Measurements from ENCODE around the gene TUBA1C.
"Not testable (repeated sequence)": the region's sequence is repeated elsewhere in the genome, so short reads cannot be mapped to it uniquely, and the experiment has no call there.

Gene TUBA1C

GRCh38 chr12:49304161-49304560 lies 39.3 kb downstream of the TUBA1C start:
- no peaks in the 10 kb centered on the region for H3F3A ChIP-seq (ENCODE audit: insufficient read depth)
- H4K20me1 ChIP-seq (ENCODE audit: low read depth, low read length), result no peaks in the 10 kb centered on the region
- no peak overlapping the region for H3K9ac ChIP-seq (ENCODE audit: low read length)
- H3K9me3 ChIP-seq (ENCODE audit: insufficient read depth, low read length), result no peaks in the 10 kb centered on the region
- H3K27ac ChIP-seq (ENCODE audit: low read depth, low read length), result no peak overlapping the region
- no peaks in the 10 kb centered on the region for H3K9me2 ChIP-seq (replicated peaks; ENCODE audit: insufficient read depth, low read length)
- no peaks in the 10 kb centered on the region for H3K27me3 ChIP-seq (ENCODE audit: low read length)
- no peak overlapping the region for H3K4me2 ChIP-seq (ENCODE audit: low read depth, low read length, poor library complexity, severe bottlenecking)
- H3K79me2 ChIP-seq (ENCODE audit: insufficient read depth, low read length), result no peaks in the 10 kb centered on the region
- no peak overlapping the region for H2AFZ ChIP-seq (ENCODE audit: low read depth, low read length, severe bottlenecking)
- no peaks in the 10 kb centered on the region for H3K36me3 ChIP-seq (ENCODE audit: low read length)
- no peak overlapping the region for H3K4me3 ChIP-seq (ENCODE audit: insufficient read depth, low read length, poor library complexity, severe bottlenecking)
- no peak for TF ChIP-seq EZH2phosphoT487 (conservative IDR thresholded peaks at IDR 0.05; ENCODE audit: low read length)
- TF ChIP-seq CTCF (IDR thresholded peaks at IDR 0.05; ENCODE audit: insufficient read depth, low read length, poor library complexity, severe bottlenecking), result no peak

GRCh38 chr12:49305762-49306510 lies 41.1 kb downstream of the TUBA1C start:
- Histone ChIP-seq H3F3A (ENCODE audit: insufficient read depth) (no peaks in the 10 kb centered on the region), H3K9me2 (replicated peaks; ENCODE audit: insufficient read depth, low read length) (no peaks in the 10 kb centered on the region), H4K20me1 (ENCODE audit: low read depth, low read length) (no peaks in the 10 kb centered on the region), H3K36me3 (ENCODE audit: low read length) (no peaks in the 10 kb centered on the region), H3K9me3 (ENCODE audit: insufficient read depth, low read length) (no peaks in the 10 kb centered on the region), H3K4me3 (ENCODE audit: insufficient read depth, low read length, poor library complexity, severe bottlenecking) (no peak overlapping the region), H3K4me2 (ENCODE audit: low read depth, low read length, poor library complexity, severe bottlenecking) (no peak overlapping the region), H3K27me3 (ENCODE audit: low read length) (no peaks in the 10 kb centered on the region), H2AFZ (ENCODE audit: low read depth, low read length, severe bottlenecking) (no peak overlapping the region), H3K79me2 (ENCODE audit: insufficient read depth, low read length) (no peaks in the 10 kb centered on the region), H3K27ac (ENCODE audit: low read depth, low read length) (no peak overlapping the region), H3K9ac (ENCODE audit: low read length) (no peak overlapping the region)
- TF ChIP-seq CTCF (IDR thresholded peaks at IDR 0.05; ENCODE audit: insufficient read depth, low read length, poor library complexity, severe bottlenecking) (no peak), EZH2phosphoT487 (conservative IDR thresholded peaks at IDR 0.05; ENCODE audit: low read length) (no peak)

- Histone ChIP-seq H3K79me2 (ENCODE audit: insufficient read depth, low read length) (no peaks in the 10 kb centered on the region), H3K9me3 (ENCODE audit: insufficient read depth, low read length) (no peaks in the 10 kb centered on the region), H3K36me3 (ENCODE audit: low read length) (no peaks in the 10 kb centered on the region), H2AFZ (ENCODE audit: low read depth, low read length, severe bottlenecking) (no peak overlapping the region), H3K27me3 (ENCODE audit: low read length) (no peaks in the 10 kb centered on the region), H3F3A (ENCODE audit: insufficient read depth) (no peaks in the 10 kb centered on the region), H3K4me2 (ENCODE audit: low read depth, low read length, poor library complexity, severe bottlenecking) (no peak overlapping the region), H3K9me2 (replicated peaks; ENCODE audit: insufficient read depth, low read length) (no peaks in the 10 kb centered on the region), H3K4me3 (ENCODE audit: insufficient read depth, low read length, poor library complexity, severe bottlenecking) (no peak overlapping the region), H3K27ac (ENCODE audit: low read depth, low read length) (no peak overlapping the region), H4K20me1 (ENCODE audit: low read depth, low read length) (no peaks in the 10 kb centered on the region), H3K9ac (ENCODE audit: low read length) (no peak overlapping the region)
- TF ChIP-seq CTCF (IDR thresholded peaks at IDR 0.05; ENCODE audit: insufficient read depth, low read length, poor library complexity, severe bottlenecking) (no peak), EZH2phosphoT487 (conservative IDR thresholded peaks at IDR 0.05; ENCODE audit: low read length) (no peak)
Measured at GRCh38 chr12:49309386-49309785, 44.5 kb downstream of the TUBA1C start.

GRCh38 chr12:49310451-49311000 lies 45.6 kb downstream of the TUBA1C start:
- not testable (repeated sequence) for H3K79me2 ChIP-seq (ENCODE audit: insufficient read depth, low read length); H4K20me1 ChIP-seq (ENCODE audit: low read depth, low read length); H3K9me3 ChIP-seq (ENCODE audit: insufficient read depth, low read length); H3K27me3 ChIP-seq (ENCODE audit: low read length); H3K9ac ChIP-seq (ENCODE audit: low read length); H3K9me2 ChIP-seq (replicated peaks; ENCODE audit: insufficient read depth, low read length); H3K4me3 ChIP-seq (ENCODE audit: insufficient read depth, low read length, poor library complexity, severe bottlenecking); H3K4me2 ChIP-seq (ENCODE audit: low read depth, low read length, poor library complexity, severe bottlenecking); H3F3A ChIP-seq (ENCODE audit: insufficient read depth); H2AFZ ChIP-seq (ENCODE audit: low read depth, low read length, severe bottlenecking); H3K27ac ChIP-seq (ENCODE audit: low read depth, low read length); H3K36me3 ChIP-seq (ENCODE audit: low read length)
